HG02870 (cell line): ENCODE data around the gene ZNF429.
"Not testable (repeated sequence)": the region's sequence is repeated elsewhere in the genome, so short reads cannot be mapped to it uniquely, and the experiment has no call there.

Experiments used
- ATAC-seq: cut with Tn5 transposase; IDR thresholded peaks from one replicate; pipeline ENCODE4 v1.9.1; 2021; ENCODE audit warnings: mild to moderate bottlenecking, moderate library complexity; ENCODE audit not compliant: unreplicated experiment

Gene ZNF429

GRCh38 chr19:21505459-21506451 is at the start of gene ZNF429:
ZNF429 (plus strand) TSS chr19:21505602; CDS start chr19:21505772, 170 bp downstream.
- peak; percentile 100 for ATAC-seq

DNA sequence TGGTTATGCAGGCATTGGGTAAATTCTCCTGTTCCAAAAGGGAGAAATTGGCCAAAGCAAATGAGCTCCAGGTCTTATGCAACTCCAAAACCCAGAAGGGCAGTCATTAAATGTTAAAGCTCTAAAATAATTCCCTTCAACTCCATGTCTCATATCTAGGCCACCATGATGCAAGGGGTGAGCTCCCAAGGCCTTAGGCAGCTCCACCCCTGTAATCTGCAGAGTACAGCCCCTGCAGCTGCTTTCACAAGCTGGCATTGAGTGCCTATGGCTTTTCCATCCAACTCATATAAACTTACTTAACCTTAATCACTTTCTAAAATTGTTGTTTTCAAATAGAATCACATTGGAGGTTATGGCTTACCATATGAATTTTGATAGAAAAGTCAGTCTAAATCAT is 44.7 kb upstream of the ZNF429 start:
- ATAC-seq = no peak

DNA sequence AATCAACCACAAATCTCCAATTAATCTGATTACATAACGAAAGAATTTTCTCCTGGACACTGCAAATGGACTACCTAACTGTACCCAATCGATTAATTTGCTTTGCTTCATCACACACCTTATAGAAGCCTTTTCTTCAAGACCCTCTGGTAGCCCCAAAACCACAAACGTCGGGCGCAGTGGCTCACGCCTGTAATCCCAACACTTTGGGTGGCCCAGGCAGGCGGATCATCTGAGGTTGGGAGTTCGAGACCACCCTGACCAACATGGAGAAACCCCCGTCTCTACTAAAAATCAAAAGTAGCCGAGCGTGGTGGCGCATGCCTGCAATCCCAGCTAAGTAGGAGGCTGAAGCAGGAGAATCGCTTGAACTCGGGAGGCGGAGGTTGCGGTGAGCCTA is 42.9 kb upstream of the ZNF429 start:
- no peak for ATAC-seq

- ATAC-seq = no peak
Measured at GRCh38 chr19:21463449-21464105, 41.8 kb upstream of the ZNF429 start.

- ATAC-seq = no peak
Measured at GRCh38 chr19:21466627-21467026, 38.8 kb upstream of the ZNF429 start.

GRCh38 chr19:21468791-21469190 is 36.6 kb upstream of the ZNF429 start:
- no peak for ATAC-seq

DNA sequence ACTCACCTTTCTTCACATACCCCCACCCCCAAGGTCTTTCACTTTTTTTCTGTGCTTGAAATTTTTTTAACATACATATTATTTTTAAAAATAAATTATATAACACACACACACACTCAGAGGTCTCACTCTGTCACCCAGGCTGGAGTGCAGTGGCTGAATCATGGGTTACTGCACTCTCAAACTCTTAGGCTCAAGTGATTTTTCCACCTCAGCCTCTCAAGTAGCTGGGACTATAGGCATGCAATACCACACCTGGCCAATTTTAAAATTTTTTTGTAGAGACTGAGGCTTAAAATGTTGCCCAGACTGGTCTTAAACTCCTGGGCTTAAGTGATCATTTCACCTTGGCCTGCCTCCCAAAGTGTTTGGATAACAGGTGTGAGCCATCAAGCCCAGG is 32.9 kb upstream of the ZNF429 start:
- ATAC-seq = no peak

GRCh38 chr19:21474671-21475181 is 30.7 kb upstream of the ZNF429 start:
- ATAC-seq = no peak

- not testable (repeated sequence) for ATAC-seq
Measured at GRCh38 chr19:21482361-21482760, 23.0 kb upstream of the ZNF429 start.

DNA sequence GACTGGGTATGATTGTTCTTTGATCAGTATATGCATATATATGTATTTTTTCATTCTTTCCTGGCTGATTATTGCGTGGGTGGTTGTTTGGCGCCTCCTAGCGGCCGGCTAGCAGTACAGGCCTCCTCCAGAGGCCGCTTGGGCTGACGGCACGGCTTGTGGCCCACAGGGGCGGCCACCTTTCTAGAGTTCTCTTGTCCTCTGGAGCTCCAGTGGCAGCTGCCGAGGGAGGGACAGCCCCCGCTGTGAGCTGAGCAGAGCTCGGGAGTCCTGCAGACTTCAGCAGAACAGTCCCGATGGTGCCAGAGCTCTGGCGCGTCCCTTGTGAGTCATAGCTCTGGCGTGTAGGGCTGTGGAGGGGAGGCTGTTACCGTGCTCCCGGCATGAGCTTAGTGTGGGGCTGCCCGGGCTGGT is 22.5 kb upstream of the ZNF429 start:
- no peak for ATAC-seq

DNA sequence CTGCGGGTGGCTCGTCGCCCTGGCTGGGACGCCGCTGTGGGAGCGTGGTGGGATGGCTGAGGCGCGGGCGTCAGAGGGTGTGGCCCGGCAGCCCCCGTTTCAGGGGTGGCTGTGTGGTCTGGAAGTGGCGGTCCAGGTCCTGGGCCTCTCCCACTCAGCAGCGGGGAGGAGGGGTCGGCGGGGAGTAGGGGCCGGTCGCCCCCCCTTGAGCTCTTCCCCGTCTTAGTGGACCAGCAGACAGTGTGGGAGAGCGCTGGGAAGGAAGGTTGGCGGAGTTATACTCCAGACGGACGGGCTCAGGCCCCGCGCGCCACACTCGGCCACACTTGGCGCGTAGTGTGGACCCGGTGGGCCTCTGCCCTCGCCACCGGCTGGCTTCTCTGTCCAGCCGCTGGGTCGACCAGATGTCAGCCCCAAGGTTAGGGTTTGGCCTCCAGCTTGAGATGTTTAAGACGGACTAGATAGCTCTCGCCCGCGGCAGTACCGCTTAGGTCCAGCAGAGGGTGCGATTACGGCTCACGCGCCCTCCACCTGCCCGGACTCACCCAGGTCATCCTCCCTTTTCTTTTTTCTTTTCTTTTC is 21.7 kb upstream of the ZNF429 start:
- no peak for ATAC-seq

- no peak for ATAC-seq
Measured at GRCh38 chr19:21484631-21485030, 20.8 kb upstream of the ZNF429 start.

GRCh38 chr19:21485926-21486325 is 19.5 kb upstream of the ZNF429 start:
- ATAC-seq = no peak

DNA sequence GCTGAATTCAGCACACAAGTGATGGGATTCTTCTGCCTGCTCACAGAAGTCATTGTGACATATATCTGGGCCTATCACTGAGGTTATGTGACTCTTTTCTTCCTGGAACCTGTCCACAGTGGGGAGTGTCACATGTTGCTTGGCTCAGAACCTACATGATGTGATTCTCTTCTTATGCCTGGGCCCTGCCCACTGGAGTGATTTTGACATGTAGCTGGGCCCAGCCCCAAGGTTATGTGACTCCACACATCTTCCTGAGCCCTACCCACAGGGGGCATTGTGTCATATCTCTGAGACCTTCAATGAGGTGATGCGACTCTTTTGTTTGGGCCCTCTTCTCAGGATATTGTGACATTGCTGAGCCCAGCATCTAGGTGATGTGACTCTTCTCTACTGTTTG is 17.4 kb upstream of the ZNF429 start:
- no peak for ATAC-seq

DNA sequence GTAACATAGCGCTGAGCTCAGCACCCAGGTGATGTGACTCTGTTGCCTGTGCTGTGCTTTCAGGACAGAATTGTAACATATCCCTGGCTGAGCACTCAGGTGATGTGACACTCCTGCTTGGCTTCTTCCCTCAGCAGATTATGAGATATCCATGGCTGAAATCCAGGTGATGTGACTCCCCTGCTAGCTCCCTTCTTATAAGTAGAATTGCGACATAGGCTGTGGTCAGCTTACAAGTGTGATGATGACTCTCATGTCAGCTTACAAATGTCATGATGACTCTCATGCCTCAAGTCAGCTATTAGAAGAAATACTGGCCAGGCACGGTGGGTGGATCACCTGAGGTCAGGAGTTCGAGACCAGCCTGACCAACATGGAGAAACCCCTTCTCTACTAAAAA is 14.3 kb upstream of the ZNF429 start:
- ATAC-seq = no peak

GRCh38 chr19:21492947-21493906 is 12.2 kb upstream of the ZNF429 start:
- ATAC-seq = no peak

DNA sequence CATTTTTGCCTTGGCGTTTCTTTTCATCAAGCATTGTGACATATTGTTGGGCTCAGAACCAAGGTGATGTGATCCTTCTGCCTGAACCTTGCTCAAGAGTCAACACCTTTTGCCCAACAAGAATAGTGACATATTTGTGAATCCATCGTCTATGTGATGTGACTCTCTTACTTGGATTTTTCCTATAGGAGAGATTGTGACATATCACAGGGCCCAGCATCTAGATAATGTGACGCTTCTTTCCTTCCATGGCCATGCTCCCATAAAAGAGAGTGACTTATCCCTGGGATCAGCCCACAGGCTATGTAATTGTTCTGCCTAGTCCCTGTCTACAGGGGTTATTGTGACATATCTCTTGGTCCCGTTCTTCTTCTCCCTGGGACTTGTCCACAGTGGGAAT is 8.5 kb upstream of the ZNF429 start:
- no peak for ATAC-seq

- no peak for ATAC-seq
Measured at GRCh38 chr19:21498651-21499050, 6.8 kb upstream of the ZNF429 start.

DNA sequence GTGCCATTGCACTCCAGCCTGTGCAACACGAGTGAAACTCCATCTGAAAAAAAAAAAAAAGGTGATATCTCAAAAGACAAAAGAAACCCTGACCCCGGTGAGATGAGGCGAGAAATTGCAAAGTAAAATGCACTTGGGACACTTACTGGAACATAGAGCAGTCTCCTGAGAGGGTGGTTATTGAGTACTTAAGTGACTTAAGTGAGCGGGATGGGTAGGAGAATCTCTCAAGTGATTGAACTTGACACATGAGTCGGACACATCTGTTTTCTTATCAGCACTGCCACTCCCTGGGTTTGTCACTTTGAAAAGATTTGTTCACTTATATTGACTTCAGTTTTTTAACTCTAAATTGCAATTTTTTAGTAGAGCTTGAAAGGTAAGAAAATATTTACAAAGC is 2.8 kb downstream of the ZNF429 start:
- no peak for ATAC-seq

DNA sequence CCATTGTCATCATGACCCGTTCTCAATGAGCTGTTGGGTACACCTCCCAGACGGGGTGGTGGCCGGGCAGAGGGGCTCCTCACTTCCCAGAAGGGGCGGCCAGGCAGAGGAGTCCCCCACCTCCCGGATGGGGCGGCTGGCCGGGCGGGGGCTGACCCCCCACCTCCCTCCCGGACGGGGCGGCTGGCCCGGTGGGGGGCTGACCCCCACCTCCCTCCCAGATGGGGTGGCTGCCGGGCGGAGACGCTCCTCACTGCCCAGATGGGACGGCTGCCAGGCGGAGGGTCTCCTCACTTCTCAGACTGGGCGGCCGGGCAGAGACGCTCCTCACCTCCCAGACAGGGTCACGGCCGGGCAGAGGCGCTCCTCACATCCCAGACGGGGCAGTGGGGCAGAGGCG is 5.7 kb downstream of the ZNF429 start:
- ATAC-seq = not testable (repeated sequence)
